NCI-H187 (cell line): ENCODE results near the gene FANCC.

Experiments
- DNase-seq, 2 experiments: peaks; one replicate each; lab custom pipeline; 2025; lab: John Stamatoyannopoulos, UW

Gene FANCC

GRCh38 chr9:95086564-95086955, 230.9 kb downstream of the FANCC start:
- no peak for DNase-seq

- peak in 1 of 2 experiments; percentile 25 for DNase-seq
Measured at GRCh38 chr9:95085861-95086563, 231.5 kb downstream of the FANCC start.

- no peak for DNase-seq
Measured at GRCh38 chr9:95085036-95085770, 232.3 kb downstream of the FANCC start.

GRCh38 chr9:95084254-95084934, 233.1 kb downstream of the FANCC start:
- no peak for DNase-seq

GRCh38 chr9:95083086-95083768, 234.3 kb downstream of the FANCC start:
- no peak for DNase-seq

- no peak for DNase-seq
Measured at GRCh38 chr9:95082401-95083084, 235.0 kb downstream of the FANCC start.

GRCh38 chr9:95081998-95082397, 235.5 kb downstream of the FANCC start:
- DNase-seq, result no peak

- DNase-seq, result no peak
Measured at GRCh38 chr9:95080961-95081647, 236.4 kb downstream of the FANCC start.

- DNase-seq, result no peak
Measured at GRCh38 chr9:95079461-95079860, 238.0 kb downstream of the FANCC start.

GRCh38 chr9:95078939-95079338, 238.6 kb downstream of the FANCC start:
- DNase-seq, result no peak

- no peak for DNase-seq
Measured at GRCh38 chr9:95078511-95078910, 239.0 kb downstream of the FANCC start.

GRCh38 chr9:95077766-95078370, 239.6 kb downstream of the FANCC start:
- DNase-seq, result no peak

- no peak for DNase-seq
Measured at GRCh38 chr9:95077053-95077765, 240.3 kb downstream of the FANCC start.

- no peak for DNase-seq
Measured at GRCh38 chr9:95076696-95077052, 240.8 kb downstream of the FANCC start.

- DNase-seq, result no peak
Measured at GRCh38 chr9:95075700-95076099, 241.8 kb downstream of the FANCC start.

GRCh38 chr9:95074632-95075031, 242.9 kb downstream of the FANCC start:
- DNase-seq, result no peak

- DNase-seq, result no peak
Measured at GRCh38 chr9:95073918-95074317, 243.6 kb downstream of the FANCC start.

GRCh38 chr9:95073042-95073607, 244.4 kb downstream of the FANCC start:
- no peak for DNase-seq

GRCh38 chr9:95071925-95072324, 245.6 kb downstream of the FANCC start:
- no peak for DNase-seq

- no peak for DNase-seq
Measured at GRCh38 chr9:95071450-95071849, 246.1 kb downstream of the FANCC start.
